SK-N-SH treated with all-trans-retinoic acid at 6 μM for 48 hours (cell line): Measurements from ENCODE around the gene GALNTL6.

Experiments
- ATAC-seq: fragments of 200-7000 bp; cut with Tn5 transposase; 3 replicates; pipeline ENCODE4 v1.9.1; 2020; ENCODE audit warnings: mild to moderate bottlenecking, moderate library complexity
- ARNTL ChIP-seq: fragments of 450-650 bp; formaldehyde crosslinking; IDR thresholded peaks from 2 replicates; pipeline ENCODE4 v1.5.0; 2020; ENCODE audit warnings: low read depth, mild to moderate bottlenecking, moderate library complexity, borderline replicate concordance
- CSDC2 ChIP-seq: fragments of 250-450 bp; sonication (Bioruptor Pico); IDR thresholded peaks from 2 replicates; pipeline ENCODE4 v1.5.0; 2020; ENCODE audit warnings: mild to moderate bottlenecking, moderate library complexity
- ESRRG ChIP-seq: fragments of 250-450 bp; sonication (Bioruptor Pico); IDR thresholded peaks from 2 replicates; pipeline ENCODE4 v1.6.1; 2021; ENCODE audit warnings: mild to moderate bottlenecking
- GLIS3 ChIP-seq: fragments of 250-450 bp; sonication (Bioruptor Pico); IDR thresholded peaks from 2 replicates; pipeline ENCODE4 v1.5.0; 2020; ENCODE audit warnings: mild to moderate bottlenecking, moderate library complexity
- ISL1 ChIP-seq: fragments of 250-450 bp; sonication (Bioruptor Pico); IDR thresholded peaks from 2 replicates; pipeline ENCODE4 v2.1.2; 2022; ENCODE audit warnings: mild to moderate bottlenecking, moderate library complexity
- OSR1 ChIP-seq: fragments of 250-450 bp; sonication (Bioruptor Pico); IDR thresholded peaks from 2 replicates; pipeline ENCODE4 v1.8.0; 2022; ENCODE audit warnings: moderate library complexity, mild to moderate bottlenecking, inconsistent platforms
- PPARA ChIP-seq: fragments of 250-450 bp; sonication (Bioruptor Pico); IDR thresholded peaks from 2 replicates; pipeline ENCODE4 v1.5.0; 2020; ENCODE audit warnings: mild to moderate bottlenecking, borderline replicate concordance
- RARB ChIP-seq: fragments of 250-450 bp; sonication (Bioruptor Pico); IDR thresholded peaks from 2 replicates; pipeline ENCODE4 v1.8.0; 2021; ENCODE audit warnings: mild to moderate bottlenecking, moderate library complexity
- SNAI2 ChIP-seq: fragments of 250-450 bp; sonication (Bioruptor Pico); IDR thresholded peaks from 2 replicates; pipeline ENCODE4 v1.5.0; 2020; ENCODE audit warnings: mild to moderate bottlenecking, moderate library complexity
- TCF4 ChIP-seq: fragments of 250-450 bp; sonication (Bioruptor Pico); IDR thresholded peaks from 2 replicates; pipeline ENCODE4 v1.8.0; 2021; ENCODE audit warnings: mild to moderate bottlenecking, moderate library complexity, borderline replicate concordance
- TOX ChIP-seq: fragments of 250-450 bp; sonication (Bioruptor Pico); IDR thresholded peaks from 2 replicates; pipeline ENCODE4 v1.8.0; 2021; ENCODE audit warnings: mild to moderate bottlenecking, moderate library complexity, borderline replicate concordance
- ZC3H10 ChIP-seq: fragments of 250-450 bp; sonication (Bioruptor Pico); IDR thresholded peaks from 2 replicates; pipeline ENCODE4 v1.5.1; 2021; ENCODE audit warnings: mild to moderate bottlenecking, moderate library complexity
- ZFP3 ChIP-seq: fragments of 250-450 bp; sonication (Bioruptor Pico); IDR thresholded peaks from 2 replicates; pipeline ENCODE4 v1.5.0; 2020; ENCODE audit warnings: mild to moderate bottlenecking, moderate library complexity
- ZFP30 ChIP-seq: fragments of 450-650 bp; formaldehyde crosslinking; IDR thresholded peaks from 2 replicates; pipeline ENCODE4 v1.5.0; 2022; ENCODE audit warnings: mild to moderate bottlenecking, moderate library complexity
- ZNF565 ChIP-seq: fragments of 450-650 bp; formaldehyde crosslinking; conservative IDR thresholded peaks from 2 replicates; pipeline ENCODE4 v1.5.0; 2020; ENCODE audit warnings: low read depth, mild to moderate bottlenecking, moderate library complexity
- ZNF70 ChIP-seq: fragments of 450-650 bp; formaldehyde crosslinking; IDR thresholded peaks from 2 replicates; pipeline ENCODE4 v1.5.0; 2020; ENCODE audit warnings: mild to moderate bottlenecking, moderate library complexity
- ZNF8 ChIP-seq: fragments of 450-650 bp; formaldehyde crosslinking; IDR thresholded peaks from 2 replicates; pipeline ENCODE4 v1.5.0; 2020; ENCODE audit warnings: mild to moderate bottlenecking, moderate library complexity
- TF ChIP-seq, protein P1 (sequence below): fragments of 250-450 bp; sonication (Bioruptor Pico); IDR thresholded peaks from 2 replicates; pipeline ENCODE4 v1.8.0; 2020; ENCODE audit warnings: mild to moderate bottlenecking, moderate library complexity, borderline replicate concordance
- TF ChIP-seq, protein P2 (sequence below): fragments of 250-450 bp; sonication (Bioruptor Pico); IDR thresholded peaks from 2 replicates; pipeline ENCODE4 v1.5.1; 2021; ENCODE audit warnings: mild to moderate bottlenecking, moderate library complexity
- TF ChIP-seq, protein P3 (sequence below): fragments of 250-450 bp; sonication (Bioruptor Pico); IDR thresholded peaks from 2 replicates; pipeline ENCODE4 v1.8.0; 2021; ENCODE audit warnings: low read depth, mild to moderate bottlenecking, moderate library complexity, borderline replicate concordance

GALNTL6 gene

DNA sequence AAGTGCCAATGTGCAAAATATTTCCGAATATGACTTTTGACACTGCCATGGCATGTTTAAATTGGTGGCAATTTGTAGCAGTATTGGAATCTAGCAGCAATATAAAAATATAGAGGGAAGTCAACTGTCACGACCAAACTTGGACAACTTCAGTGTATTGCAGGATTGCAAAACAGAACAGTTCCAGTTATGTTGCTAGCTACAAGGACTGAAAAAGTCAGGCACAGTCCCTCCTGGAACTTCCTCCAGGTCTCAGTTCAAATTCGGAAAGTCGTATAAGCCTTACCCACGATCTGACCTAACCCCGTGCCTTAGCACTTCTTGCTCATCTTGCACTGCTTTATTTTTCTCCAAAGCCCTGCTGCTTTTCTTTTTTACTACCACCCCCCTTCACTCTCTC, 965.4 kb downstream of the GALNTL6 start:
- ATAC-seq, result no peak
- TF ChIP-seq ARNTL (CRISPR knock-in tag) (no peak), GLIS3 (CRISPR knock-in tag) (no peak), ISL1 (CRISPR knock-in tag) (no peak), ZNF8 (CRISPR knock-in tag) (no peak), OSR1 (no peak), RARB (no peak), PPARA (CRISPR knock-in tag) (no peak), ESRRG (CRISPR knock-in tag) (no peak), ZNF70 (CRISPR knock-in tag) (no peak), ZC3H10 (no peak), ZFP30 (CRISPR knock-in tag) (no peak), ZFP3 (CRISPR knock-in tag) (no peak), TOX (CRISPR knock-in tag) (no peak), CSDC2 (CRISPR knock-in tag) (no peak), TCF4 (CRISPR knock-in tag) (no peak), ZNF565 (CRISPR knock-in tag) (no peak)
- TF ChIP-seq, protein P1, sequence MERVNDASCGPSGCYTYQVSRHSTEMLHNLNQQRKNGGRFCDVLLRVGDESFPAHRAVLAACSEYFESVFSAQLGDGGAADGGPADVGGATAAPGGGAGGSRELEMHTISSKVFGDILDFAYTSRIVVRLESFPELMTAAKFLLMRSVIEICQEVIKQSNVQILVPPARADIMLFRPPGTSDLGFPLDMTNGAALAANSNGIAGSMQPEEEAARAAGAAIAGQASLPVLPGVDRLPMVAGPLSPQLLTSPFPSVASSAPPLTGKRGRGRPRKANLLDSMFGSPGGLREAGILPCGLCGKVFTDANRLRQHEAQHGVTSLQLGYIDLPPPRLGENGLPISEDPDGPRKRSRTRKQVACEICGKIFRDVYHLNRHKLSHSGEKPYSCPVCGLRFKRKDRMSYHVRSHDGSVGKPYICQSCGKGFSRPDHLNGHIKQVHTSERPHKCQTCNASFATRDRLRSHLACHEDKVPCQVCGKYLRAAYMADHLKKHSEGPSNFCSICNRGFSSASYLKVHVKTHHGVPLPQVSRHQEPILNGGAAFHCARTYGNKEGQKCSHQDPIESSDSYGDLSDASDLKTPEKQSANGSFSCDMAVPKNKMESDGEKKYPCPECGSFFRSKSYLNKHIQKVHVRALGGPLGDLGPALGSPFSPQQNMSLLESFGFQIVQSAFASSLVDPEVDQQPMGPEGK (CRISPR knock-in tag), result no peak
- TF ChIP-seq, protein P2, sequence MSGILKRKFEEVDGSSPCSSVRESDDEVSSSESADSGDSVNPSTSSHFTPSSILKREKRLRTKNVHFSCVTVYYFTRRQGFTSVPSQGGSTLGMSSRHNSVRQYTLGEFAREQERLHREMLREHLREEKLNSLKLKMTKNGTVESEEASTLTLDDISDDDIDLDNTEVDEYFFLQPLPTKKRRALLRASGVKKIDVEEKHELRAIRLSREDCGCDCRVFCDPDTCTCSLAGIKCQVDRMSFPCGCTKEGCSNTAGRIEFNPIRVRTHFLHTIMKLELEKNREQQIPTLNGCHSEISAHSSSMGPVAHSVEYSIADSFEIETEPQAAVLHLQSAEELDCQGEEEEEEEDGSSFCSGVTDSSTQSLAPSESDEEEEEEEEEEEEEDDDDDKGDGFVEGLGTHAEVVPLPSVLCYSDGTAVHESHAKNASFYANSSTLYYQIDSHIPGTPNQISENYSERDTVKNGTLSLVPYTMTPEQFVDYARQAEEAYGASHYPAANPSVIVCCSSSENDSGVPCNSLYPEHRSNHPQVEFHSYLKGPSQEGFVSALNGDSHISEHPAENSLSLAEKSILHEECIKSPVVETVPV, result no peak

DNA sequence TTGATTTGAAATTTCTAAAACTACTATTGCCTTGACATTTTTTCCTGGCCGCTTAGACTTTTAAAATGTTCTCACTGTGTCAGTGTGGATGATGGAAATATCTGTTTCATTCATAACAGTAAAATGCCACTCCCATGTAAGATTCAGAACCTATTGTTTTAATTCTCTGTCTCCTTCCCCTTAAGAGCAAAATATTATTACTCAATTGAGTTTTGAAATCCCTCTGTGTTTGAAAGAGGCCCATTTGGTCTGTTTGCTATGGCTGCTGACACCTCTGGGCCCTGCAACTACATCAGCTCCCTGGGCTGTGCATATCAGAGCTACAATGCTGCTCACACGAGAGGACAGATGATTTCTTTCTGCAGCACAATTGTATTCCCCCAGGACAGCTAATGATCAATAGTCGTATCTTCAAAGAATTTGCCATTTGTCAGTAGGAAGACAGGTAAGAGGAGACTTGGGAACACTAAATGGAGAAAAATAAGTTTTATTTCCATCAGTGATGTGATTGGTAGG, 967.4 kb downstream of the GALNTL6 start:
- TF ChIP-seq PPARA (CRISPR knock-in tag) (no peak), SNAI2 (CRISPR knock-in tag) (no peak), ARNTL (CRISPR knock-in tag) (no peak), ISL1 (CRISPR knock-in tag) (no peak), ZC3H10 (no peak)
- TF ChIP-seq, all 23 proteins: peak for 0
- no peak for ATAC-seq

DNA sequence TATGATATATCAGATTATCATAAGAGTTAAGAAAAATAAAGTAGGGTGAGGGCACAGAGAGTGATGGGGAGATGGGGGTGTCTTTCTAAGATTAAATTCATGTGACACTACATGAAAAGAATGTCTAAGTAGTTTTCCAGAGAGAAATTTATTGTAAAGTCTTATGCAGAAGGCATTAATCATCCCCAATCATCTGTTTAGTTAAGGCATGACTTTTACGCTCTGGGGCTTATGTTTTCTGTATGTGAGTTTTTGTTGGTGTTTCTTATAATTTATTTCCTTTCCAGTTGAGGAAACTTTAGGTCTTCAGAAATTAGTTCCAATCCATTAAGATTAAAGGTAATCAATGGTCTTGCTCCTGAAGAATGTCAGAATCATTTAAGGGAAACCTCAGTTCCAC, 972.4 kb downstream of the GALNTL6 start:
- no peak for ATAC-seq
- TF ChIP-seq CSDC2 (CRISPR knock-in tag) (no peak), GLIS3 (CRISPR knock-in tag) (no peak), ESRRG (CRISPR knock-in tag) (no peak), OSR1 (no peak), ZFP30 (CRISPR knock-in tag) (no peak), ZC3H10 (no peak), TOX (CRISPR knock-in tag) (no peak)
- TF ChIP-seq, all 23 proteins: peak for 0

DNA sequence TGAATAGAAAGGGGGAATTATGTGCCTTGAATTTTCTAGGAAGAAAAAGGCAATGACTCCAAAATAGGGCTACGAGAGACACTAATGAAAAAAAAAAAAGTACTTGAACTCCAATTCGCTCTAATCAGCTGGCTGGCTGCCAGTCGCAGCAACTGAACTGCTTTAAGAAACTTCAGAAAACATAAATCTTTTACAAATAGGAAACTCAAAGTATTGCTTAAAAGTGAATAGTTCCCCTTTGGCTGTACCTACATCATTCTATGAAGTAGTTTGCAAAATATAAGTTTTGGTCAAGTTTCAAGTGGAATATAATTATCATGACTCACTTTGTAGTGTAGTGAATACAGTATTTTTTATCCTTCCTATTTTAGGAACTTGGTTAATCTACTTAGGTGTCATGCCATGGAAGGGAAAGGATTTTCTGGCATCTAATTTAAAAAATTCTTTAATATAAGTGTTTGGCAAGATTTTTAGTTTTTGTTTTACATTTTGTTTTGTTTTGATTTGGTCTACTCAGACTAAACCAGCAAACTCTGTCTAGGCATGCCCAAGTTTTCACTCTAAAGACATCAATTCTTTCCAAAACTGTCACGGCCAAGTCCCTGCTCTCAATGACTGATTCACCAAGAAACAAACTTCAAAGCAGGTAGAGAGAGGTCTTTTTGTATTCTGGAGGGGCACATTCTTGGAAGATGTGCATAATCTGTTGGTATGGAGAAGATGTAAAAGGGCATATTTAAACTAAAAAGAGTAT, 973.0 kb downstream of the GALNTL6 start:
- ATAC-seq, result no peak
- TF ChIP-seq ZFP30 (CRISPR knock-in tag) (no peak), OSR1 (no peak), ESRRG (CRISPR knock-in tag) (no peak), ZFP3 (CRISPR knock-in tag) (no peak), ZC3H10 (no peak)
- TF ChIP-seq, protein P2, result no peak
- TF ChIP-seq, protein P3, sequence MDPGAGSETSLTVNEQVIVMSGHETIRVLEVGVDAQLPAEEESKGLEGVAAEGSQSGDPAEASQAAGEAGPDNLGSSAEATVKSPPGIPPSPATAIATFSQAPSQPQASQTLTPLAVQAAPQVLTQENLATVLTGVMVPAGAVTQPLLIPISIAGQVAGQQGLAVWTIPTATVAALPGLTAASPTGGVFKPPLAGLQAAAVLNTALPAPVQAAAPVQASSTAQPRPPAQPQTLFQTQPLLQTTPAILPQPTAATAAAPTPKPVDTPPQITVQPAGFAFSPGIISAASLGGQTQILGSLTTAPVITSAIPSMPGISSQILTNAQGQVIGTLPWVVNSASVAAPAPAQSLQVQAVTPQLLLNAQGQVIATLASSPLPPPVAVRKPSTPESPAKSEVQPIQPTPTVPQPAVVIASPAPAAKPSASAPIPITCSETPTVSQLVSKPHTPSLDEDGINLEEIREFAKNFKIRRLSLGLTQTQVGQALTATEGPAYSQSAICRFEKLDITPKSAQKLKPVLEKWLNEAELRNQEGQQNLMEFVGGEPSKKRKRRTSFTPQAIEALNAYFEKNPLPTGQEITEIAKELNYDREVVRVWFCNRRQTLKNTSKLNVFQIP, result no peak
